Renal cortex interstitium (tissue), 11 donors: ENCODE measurements around the gene GGA1. TPM values are rescaled to one million over a fixed set of nuclear protein-coding genes. Genes with fewer than 3 reads are reported as not detected.
A peak's percentile ranks its signal among the peaks of the same experiment; 100 is the strongest.

Source experiments
- DNase-seq, 11 donors: peaks; one replicate each; pipeline ENCODE4 v3.0.0-alpha.2; 2013; ENCODE audit warnings: low read depth in 9 of 11, low spot score in 4 of 11; ENCODE audit errors: extremely low read depth in 1 of 11
- polyA plus RNA-seq, 3 donors: library from polyadenylated mRNA; unstranded; fragments of 120-200 nt; gene quantifications; one replicate each; pipeline ENCODE4 v1.2.1, GENCODE V29; 2013; ENCODE audit not compliant: insufficient read length in 3 of 3

The GGA1 gene
- polyA plus RNA-seq, 3 donors: 46.3 to 83.9 (median 57.4) TPM

- DNase-seq: no peak
These were observed 51.5 kb downstream of the GGA1 start for GRCh38 chr22:37659897-37660708.

GRCh38 chr22:37660709-37661045 lies 52.0 kb downstream of the GGA1 start:
- no peak for DNase-seq

GRCh38 chr22:37661160-37661924 lies 52.7 kb downstream of the GGA1 start:
- DNase-seq: no peak

- no peak for DNase-seq
These were observed 53.4 kb downstream of the GGA1 start for GRCh38 chr22:37662039-37662438.

DNA sequence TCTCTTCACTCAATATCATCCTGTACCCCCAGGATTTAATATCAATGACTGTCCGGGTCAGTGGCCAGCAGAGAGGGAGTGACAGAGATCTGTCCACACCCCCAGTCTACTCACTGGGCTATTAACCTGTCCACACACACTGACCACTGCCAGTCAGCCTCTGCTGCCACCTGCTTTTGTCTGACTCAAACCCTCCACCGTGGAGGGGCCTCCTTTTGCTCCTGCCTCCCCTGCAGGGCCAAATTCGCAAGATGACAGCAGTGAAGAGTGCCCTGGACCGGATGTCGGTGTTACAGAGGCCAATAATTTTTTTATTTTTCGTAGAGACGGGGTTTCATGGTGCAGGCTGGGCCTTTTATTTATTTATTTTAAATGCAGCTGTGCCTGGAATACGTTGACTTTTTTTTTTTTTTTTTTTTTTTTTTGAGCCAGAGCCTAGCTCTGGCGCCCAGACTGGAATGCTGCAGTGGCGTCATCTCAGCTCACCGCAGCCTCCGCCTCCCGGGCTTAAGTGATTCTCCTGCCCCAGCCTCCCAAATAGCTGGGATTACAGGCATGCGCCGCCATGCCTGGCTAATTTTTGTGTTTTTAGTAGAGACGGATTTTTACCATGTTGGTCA lies 55.0 kb downstream of the GGA1 start:
- DNase-seq: no peak

- DNase-seq: no peak
These were observed 55.8 kb downstream of the GGA1 start for GRCh38 chr22:37664249-37665101.

GRCh38 chr22:37665487-37665886 lies 56.9 kb downstream of the GGA1 start:
- DNase-seq: no peak

GRCh38 chr22:37669586-37669985 lies 61.0 kb downstream of the GGA1 start:
- no peak for DNase-seq

DNA sequence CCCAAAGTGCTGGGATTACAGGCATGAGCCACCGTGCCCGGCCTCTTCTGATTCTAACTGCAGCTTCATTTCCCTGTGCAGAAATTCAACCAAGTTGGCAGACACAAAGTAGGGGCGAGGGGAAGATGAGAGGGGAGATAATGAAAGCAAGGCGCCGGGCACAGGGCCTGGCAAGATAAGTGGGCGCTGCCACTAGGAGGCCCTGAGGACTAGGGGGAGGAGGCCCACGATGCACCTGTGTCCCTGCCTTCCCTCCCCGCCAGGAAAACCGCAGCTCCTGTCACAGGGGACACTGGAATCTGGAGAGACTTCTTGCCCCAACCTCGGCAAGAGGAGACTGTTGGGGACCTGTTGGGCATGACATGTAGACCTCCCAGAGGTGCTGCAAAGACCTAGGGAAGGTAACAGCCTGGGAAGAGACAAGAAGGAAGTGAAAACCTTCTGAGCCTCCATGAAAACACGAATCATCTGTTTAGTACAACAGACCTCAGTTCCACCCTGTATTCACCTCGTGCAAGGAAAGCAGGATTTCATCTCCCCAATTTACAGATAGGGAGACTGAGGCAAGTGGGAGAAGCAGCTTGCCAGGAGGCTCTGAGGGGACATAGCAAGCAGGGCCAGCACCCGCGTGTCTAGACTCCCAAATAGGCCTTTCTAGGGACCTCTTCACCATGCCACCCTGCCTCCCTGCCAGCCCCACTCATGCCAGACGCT lies 63.7 kb downstream of the GGA1 start:
- DNase-seq: no peak

- no peak for DNase-seq
These were observed 64.4 kb downstream of the GGA1 start for GRCh38 chr22:37672920-37673455.

DNA sequence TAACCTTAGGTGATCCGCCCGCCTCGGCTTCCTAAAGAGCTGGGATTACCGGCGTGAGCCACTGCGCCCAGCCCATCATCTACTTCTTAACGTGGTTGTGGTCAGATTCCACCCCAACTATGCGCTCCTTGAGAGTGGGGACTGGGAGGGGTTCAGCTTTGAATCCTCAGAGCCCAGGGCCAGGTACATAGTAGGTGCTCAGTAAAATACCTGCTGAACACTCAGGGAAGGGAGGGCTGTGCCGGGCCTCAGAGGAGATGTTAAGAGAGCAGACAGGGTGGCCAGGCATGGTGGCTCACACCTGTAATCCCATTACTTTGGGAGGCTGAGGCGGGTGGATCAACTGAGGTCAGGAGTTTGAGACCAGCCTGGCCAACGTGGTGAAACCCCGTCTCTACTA lies 65.6 kb downstream of the GGA1 start:
- DNase-seq: no peak

GRCh38 chr22:37674951-37675929 lies 66.6 kb downstream of the GGA1 start, which contains the start of gene LGALS1:
Gene LGALS1, plus strand, starts transcription at chr22:37675636. Its CDS starts 67 bp downstream, at chr22:37675703.
- DNase-seq: peak in 8 of 11 donors; percentile 73 to 90 (median 82)

GRCh38 chr22:37675930-37676735 lies 67.5 kb downstream of the GGA1 start:
- DNase-seq: no peak

DNA sequence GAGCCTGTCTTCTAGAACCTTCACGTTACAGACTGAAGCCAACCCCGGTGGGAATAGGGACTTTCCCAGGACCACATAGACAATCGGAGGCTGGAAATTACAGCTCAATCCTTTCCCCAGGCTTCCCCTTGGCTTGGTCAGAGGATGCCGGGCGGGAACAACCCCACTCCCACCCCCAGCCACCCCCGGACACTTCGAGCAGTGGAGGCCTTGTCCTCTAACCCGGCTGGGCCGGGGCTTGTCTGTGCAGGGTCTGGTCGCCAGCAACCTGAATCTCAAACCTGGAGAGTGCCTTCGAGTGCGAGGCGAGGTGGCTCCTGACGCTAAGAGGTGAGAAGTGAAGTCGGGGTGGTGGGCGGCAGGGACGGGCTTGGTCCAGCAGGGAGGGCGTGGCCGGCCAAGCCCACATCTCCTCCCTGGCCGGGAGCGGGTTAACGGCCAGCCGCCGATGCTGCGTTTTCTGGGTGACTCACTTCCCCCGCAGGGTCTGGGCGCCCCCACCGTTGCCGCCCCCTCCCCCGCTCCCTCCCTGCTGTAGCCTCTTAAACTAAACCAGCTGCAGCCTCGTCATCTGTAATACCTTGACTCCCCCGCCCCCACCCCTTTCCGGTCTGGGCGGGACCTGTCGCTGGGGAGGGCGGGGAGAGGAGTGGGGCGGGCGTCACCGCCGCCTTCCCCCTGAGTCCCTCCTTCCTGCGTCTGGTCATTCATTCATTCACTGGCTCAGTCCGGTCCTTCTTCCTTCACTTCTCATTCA lies 68.3 kb downstream of the GGA1 start:
- peak in 9 of 11 donors; percentile 69 to 88 (median 81) for DNase-seq

- no peak for DNase-seq
These were observed 68.9 kb downstream of the GGA1 start for GRCh38 chr22:37677493-37677974.
